HepG2 (cell line): ENCODE results near the gene DLX3. TPM values are rescaled to one million over a fixed set of nuclear protein-coding genes. Genes with fewer than 3 reads are reported as not detected.

Experiments used
- ATAC-seq: fragments of 200-7000 bp; cut with Tn5 transposase; 3 replicates; pipeline ENCODE4 v1.9.1; 2020; ENCODE audit warnings: mild to moderate bottlenecking, moderate library complexity
- BruUV-seq: library from RNA; stranded (reverse); fragments of 400-500 nt; replicated peaks from 2 replicates; lab custom pipeline; 2021; lab: Mats Ljungman, UMichigan
- CTCF ChIA-PET: fragments of 300-600 bp; formaldehyde crosslinking; extraction: SDS; loops from one replicate; lab custom pipeline; 2021; ENCODE audit warnings: low total read pairs, inconsistent platforms, low intra/inter-chr PET ratio; lab: Yijun Ruan, JAX
- POLR2A ChIA-PET: fragments of 350-600 bp; sonication (Branson Sonifier 250); formaldehyde crosslinking; loops from one replicate; lab custom pipeline; 2020; ENCODE audit warnings: antibody characterized with exemption, inconsistent platforms; lab: Yijun Ruan, JAX
- DNase-seq: peaks from one replicate; pipeline ENCODE4 v3.0.0-alpha.2; 2015; ENCODE audit warnings: low spot score
- FAIRE-seq: peaks from 3 replicates; lab custom pipeline; 2011; peaks lifted over from hg19 to GRCh38; lab: Jason Lieb, UNC
- H2AFZ ChIP-seq: one replicate; pipeline ENCODE4 v1.6.1; 2011; ENCODE audit warnings: low read length, inconsistent platforms
- H3K27ac ChIP-seq: fragments of 300-600 bp; 3 replicates; pipeline ENCODE4 v1.8.0; 2011; ENCODE audit warnings: mixed run types, mild to moderate bottlenecking, mixed read lengths, low read length, inconsistent platforms; ENCODE audit not compliant: insufficient read depth; ENCODE audit errors: extremely low read length
- H3K27me3 ChIP-seq, 2 experiments: fragments of 200-600 bp in 1 of 2; 2 replicates in 1 of 2; 3 replicates in 1 of 2; pipeline versions ENCODE4 v1.6.0 to v1.8.0; 2011; ENCODE audit warnings: low read length in 2 of 2, mild to moderate bottlenecking in 2 of 2, moderate library complexity in 2 of 2, inconsistent platforms in 1 of 2; ENCODE audit not compliant: insufficient read depth in 2 of 2, control insufficient read depth in 1 of 2
- H3K36me3 ChIP-seq, 2 experiments: fragments of 200-600 bp in 1 of 2; replicated peaks in 1 of 2; 2 replicates in 1 of 2; 3 replicates in 1 of 2; pipeline versions ENCODE4 v1.5.1 to v1.8.0; 2011; ENCODE audit warnings: low read length in 2 of 2, inconsistent platforms in 1 of 2; ENCODE audit not compliant: insufficient read depth in 2 of 2, control insufficient read depth in 1 of 2
- H3K4me1 ChIP-seq: 2 replicates; pipeline ENCODE4 v1.5.1; 2012; ENCODE audit warnings: low read length, inconsistent platforms; ENCODE audit not compliant: insufficient read depth
- H3K4me2 ChIP-seq: 2 replicates; pipeline ENCODE4 v1.6.0; 2011; ENCODE audit warnings: low read depth, low read length, inconsistent platforms
- H3K4me3 ChIP-seq, 3 experiments: fragments of 200-600 bp in 1 of 3; sonication (generic), shearing (Covaris generic) in 1 of 3; replicated peaks in 1 of 3; 2 replicates each; pipeline ENCODE4 v1.5.1; 2011 to 2016; ENCODE audit warnings: low read length in 3 of 3, inconsistent platforms in 2 of 3, low read depth in 2 of 3, mild to moderate bottlenecking in 2 of 3, control low read depth in 1 of 3, mixed read lengths in 1 of 3; ENCODE audit not compliant: insufficient read depth in 1 of 3
- H3K79me2 ChIP-seq: one replicate; pipeline ENCODE4 v1.6.1; 2011; ENCODE audit warnings: low read length, inconsistent platforms; ENCODE audit not compliant: insufficient read depth
- H3K9ac ChIP-seq: 2 replicates; pipeline ENCODE4 v1.6.0; 2011; ENCODE audit warnings: mild to moderate bottlenecking, low read depth, low read length, inconsistent platforms; ENCODE audit not compliant: insufficient read depth
- H3K9me3 ChIP-seq: 2 replicates; pipeline ENCODE4 v1.5.1; 2012; ENCODE audit warnings: mild to moderate bottlenecking, low read length
- H4K20me1 ChIP-seq: 2 replicates; pipeline ENCODE4 v1.6.0; 2011; ENCODE audit warnings: inconsistent platforms, mild to moderate bottlenecking, low read length, moderate library complexity; ENCODE audit not compliant: insufficient read depth
- MNT ChIP-seq: fragments of 450-650 bp; IDR thresholded peaks from 2 replicates; pipeline ENCODE4 v1.6.1; 2016
- TARDBP ChIP-seq: sonication (generic); formaldehyde crosslinking; IDR thresholded peaks from 2 replicates; pipeline ENCODE4 v1.8.0; 2022; ENCODE audit warnings: mild to moderate bottlenecking, missing genetic modification reagents
- ZNF44 ChIP-seq: sonication (generic); formaldehyde crosslinking; IDR thresholded peaks from 2 replicates; pipeline ENCODE4 v1.5.1; 2020; ENCODE audit warnings: mild to moderate bottlenecking, missing genetic modification reagents
- ZNF709 ChIP-seq: sonication (generic); formaldehyde crosslinking; IDR thresholded peaks from 2 replicates; pipeline ENCODE4 v1.5.0; 2020; ENCODE audit warnings: mild to moderate bottlenecking, missing genetic modification reagents
- ZNF747 ChIP-seq: sonication (generic); formaldehyde crosslinking; IDR thresholded peaks from 2 replicates; pipeline ENCODE4 v1.8.1; 2023; ENCODE audit warnings: missing genetic modification reagents, mild to moderate bottlenecking, borderline replicate concordance
- WGBS: methylation state at CpG from one replicate; pipeline ENCODE4 v1.1.6; 2017; ENCODE audit warnings: low lambda C conversion rate; 5-methylcytosine and 5-hydroxymethylcytosine counted together
- in situ Hi-C: cut with HindIII; loops from 2 replicates; pipeline ENCODE4 v1.10.0; 2017; ENCODE audit warnings: low pct_unique_long_range_greater_than_20kb; ENCODE audit not compliant: extremely low pct_ligation_motif_present
- intact Hi-C: fragments of 100-400 bp; cut with micrococcal nuclease; formaldehyde crosslinking; loops from one replicate; pipeline ENCODE4 v1.10.0; 2022; ENCODE audit not compliant: unreplicated experiment
- polyA plus RNA-seq, 8 experiments: library from polyadenylated mRNA; depleted of rRNA in 3 of 8; stranded (reverse) in 7 of 8; unstranded in 1 of 8; fragments of >200 nt; fragmentation: Illumina TruSeq in 4 of 8; extraction: Trizol in 4 of 8; gene quantifications; 2 replicates each; pipeline versions ENCODE4 v1.2.1 to v1.2.3, GENCODE V29; 2011 to 2016; ENCODE audit warnings: low read depth in 4 of 8, missing spikeins in 1 of 8, mixed read lengths in 1 of 8; ENCODE audit not compliant: insufficient read depth in 1 of 8
- total RNA-seq, 5 experiments: library from RNA; depleted of rRNA; stranded (reverse); fragments of >200 nt; fragmentation: Illumina TruSeq; extraction: Trizol; gene quantifications; 2 replicates each; pipeline ENCODE4 v1.2.3, GENCODE V29; 2016; ENCODE audit warnings: low read depth in 1 of 5
- TF ChIP-seq, protein P1 (sequence below): sonication (generic); formaldehyde crosslinking; IDR thresholded peaks from 2 replicates; pipeline ENCODE4 v1.4.0; 2020; ENCODE audit warnings: mild to moderate bottlenecking, missing genetic modification reagents

DLX3 gene
- total and polyA plus RNA-seq, 2 of the 13 experiments (the other 11 are each of a cell fraction or from before 2014, with no cell fraction given) = 0.03 TPM; not detected in 1

DNA sequence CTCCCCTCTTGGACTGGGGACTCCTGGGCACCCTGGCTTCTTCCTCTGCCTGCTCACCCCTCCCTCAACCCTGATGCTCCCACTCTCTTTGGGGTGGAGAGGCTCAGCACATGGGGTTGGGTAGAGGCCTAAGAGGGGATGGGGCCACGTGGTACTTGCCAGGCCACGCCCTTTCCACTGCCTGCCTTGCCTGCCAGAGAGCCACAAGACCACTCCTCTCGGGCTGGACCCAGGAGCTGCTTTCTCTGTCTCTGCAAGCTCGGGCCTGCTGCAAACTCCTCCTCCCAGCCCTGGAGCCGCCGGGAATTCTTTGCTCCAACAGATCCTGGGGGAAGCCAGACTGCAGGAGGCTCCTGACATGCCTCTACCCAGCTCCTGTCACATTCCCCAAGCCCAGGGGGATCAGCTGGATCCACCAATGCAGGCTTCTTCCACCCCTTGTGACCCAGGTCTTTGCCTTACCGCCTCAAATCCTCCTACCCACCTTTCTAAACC, 14.3 kb downstream of the DLX3 start:
- no peak overlapping the region for H3K27ac ChIP-seq
- DNase-seq (no peak), ATAC-seq (no peak), FAIRE-seq (no peak)
- H3K27me3 ChIP-seq = peaks cover 15 to 60% of the 10 kb centered on the region in 2 experiments
- in situ Hi-C loops (no loop called here), intact Hi-C loops (no loop called here)
- 4% methylated on average over 4 of the region's 7 CpGs for WGBS
- H3K4me1 ChIP-seq = no peaks in the 10 kb centered on the region
- no TSS peak for BruUV-seq
- no peak overlapping the region for H3K9ac ChIP-seq
- no peak overlapping the region for H2AFZ ChIP-seq
- POLR2A ChIA-PET = no interaction called here
- H4K20me1 ChIP-seq = no peaks in the 10 kb centered on the region
- TF ChIP-seq MNT = peak; percentile 60
- no peak for TF ChIP-seq ZNF709 (CRISPR knock-in tag)
- CTCF ChIA-PET = no interaction called here
- no peak overlapping the region for H3K4me3 ChIP-seq
- no peaks in the 10 kb centered on the region for H3K9me3 ChIP-seq
- no peaks in the 10 kb centered on the region for H3K36me3 ChIP-seq
- no peaks in the 10 kb centered on the region for H3K79me2 ChIP-seq
- no peak overlapping the region for H3K4me2 ChIP-seq

DNA sequence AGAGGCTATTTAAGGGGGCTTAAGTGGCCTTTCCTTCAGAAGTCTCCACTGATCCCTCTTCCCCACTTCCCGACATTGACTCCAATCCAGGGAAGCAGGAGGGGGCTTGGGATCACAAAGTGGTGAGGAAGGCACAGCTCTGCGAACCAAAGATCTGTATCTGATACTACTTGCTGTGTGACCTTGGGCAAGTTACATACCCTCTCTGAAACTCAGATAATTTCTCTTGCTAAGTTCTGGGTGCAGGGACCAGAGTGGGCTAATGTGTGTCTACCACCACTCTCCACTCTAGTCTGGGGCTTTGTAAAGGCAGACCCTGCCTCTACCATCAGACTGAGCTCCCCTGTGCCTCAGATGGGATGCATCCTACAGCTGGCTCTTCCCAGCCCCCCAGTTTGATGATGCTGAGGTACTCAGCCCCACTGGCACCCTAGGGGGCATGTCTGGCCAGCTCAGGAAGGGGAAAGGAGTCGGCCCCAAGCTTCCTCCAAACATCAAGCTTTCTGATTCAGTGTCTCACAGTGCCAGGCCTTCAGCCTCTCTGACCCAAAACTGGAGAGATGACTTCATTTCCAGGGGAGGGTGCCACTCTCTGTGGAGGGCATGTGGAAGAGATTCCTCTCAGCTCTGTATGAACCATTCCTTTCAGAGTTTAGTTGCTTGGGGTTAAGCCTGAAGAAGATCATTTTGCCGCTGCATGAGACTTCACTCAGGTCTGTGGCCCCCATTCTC, 15.1 kb downstream of the DLX3 start:
- Histone ChIP-seq H3K79me2 (no peaks in the 10 kb centered on the region), H3K4me3 (no peak overlapping the region), H2AFZ (no peak overlapping the region), H4K20me1 (no peaks in the 10 kb centered on the region), H3K4me2 (no peak overlapping the region), H3K9me3 (no peaks in the 10 kb centered on the region), H3K27ac (no peak overlapping the region), H3K36me3 (no peaks in the 10 kb centered on the region), H3K9ac (no peak overlapping the region), H3K4me1 (no peaks in the 10 kb centered on the region), H3K27me3 (peaks cover 18 to 68% of the 10 kb centered on the region in 2 experiments)
- BruUV-seq = no TSS peak
- ATAC-seq (no peak), DNase-seq (no peak), FAIRE-seq (no peak)
- ChIA-PET POLR2A (no interaction called here), CTCF (no interaction called here)
- intact Hi-C loops = no loop called here
- in situ Hi-C loops = no loop called here
- WGBS = 11% methylated on average over 4 of the region's 4 CpGs
- no peak for TF ChIP-seq ZNF747 (CRISPR knock-in tag)
- no peak for TF ChIP-seq ZNF44
- TF ChIP-seq, protein P1, sequence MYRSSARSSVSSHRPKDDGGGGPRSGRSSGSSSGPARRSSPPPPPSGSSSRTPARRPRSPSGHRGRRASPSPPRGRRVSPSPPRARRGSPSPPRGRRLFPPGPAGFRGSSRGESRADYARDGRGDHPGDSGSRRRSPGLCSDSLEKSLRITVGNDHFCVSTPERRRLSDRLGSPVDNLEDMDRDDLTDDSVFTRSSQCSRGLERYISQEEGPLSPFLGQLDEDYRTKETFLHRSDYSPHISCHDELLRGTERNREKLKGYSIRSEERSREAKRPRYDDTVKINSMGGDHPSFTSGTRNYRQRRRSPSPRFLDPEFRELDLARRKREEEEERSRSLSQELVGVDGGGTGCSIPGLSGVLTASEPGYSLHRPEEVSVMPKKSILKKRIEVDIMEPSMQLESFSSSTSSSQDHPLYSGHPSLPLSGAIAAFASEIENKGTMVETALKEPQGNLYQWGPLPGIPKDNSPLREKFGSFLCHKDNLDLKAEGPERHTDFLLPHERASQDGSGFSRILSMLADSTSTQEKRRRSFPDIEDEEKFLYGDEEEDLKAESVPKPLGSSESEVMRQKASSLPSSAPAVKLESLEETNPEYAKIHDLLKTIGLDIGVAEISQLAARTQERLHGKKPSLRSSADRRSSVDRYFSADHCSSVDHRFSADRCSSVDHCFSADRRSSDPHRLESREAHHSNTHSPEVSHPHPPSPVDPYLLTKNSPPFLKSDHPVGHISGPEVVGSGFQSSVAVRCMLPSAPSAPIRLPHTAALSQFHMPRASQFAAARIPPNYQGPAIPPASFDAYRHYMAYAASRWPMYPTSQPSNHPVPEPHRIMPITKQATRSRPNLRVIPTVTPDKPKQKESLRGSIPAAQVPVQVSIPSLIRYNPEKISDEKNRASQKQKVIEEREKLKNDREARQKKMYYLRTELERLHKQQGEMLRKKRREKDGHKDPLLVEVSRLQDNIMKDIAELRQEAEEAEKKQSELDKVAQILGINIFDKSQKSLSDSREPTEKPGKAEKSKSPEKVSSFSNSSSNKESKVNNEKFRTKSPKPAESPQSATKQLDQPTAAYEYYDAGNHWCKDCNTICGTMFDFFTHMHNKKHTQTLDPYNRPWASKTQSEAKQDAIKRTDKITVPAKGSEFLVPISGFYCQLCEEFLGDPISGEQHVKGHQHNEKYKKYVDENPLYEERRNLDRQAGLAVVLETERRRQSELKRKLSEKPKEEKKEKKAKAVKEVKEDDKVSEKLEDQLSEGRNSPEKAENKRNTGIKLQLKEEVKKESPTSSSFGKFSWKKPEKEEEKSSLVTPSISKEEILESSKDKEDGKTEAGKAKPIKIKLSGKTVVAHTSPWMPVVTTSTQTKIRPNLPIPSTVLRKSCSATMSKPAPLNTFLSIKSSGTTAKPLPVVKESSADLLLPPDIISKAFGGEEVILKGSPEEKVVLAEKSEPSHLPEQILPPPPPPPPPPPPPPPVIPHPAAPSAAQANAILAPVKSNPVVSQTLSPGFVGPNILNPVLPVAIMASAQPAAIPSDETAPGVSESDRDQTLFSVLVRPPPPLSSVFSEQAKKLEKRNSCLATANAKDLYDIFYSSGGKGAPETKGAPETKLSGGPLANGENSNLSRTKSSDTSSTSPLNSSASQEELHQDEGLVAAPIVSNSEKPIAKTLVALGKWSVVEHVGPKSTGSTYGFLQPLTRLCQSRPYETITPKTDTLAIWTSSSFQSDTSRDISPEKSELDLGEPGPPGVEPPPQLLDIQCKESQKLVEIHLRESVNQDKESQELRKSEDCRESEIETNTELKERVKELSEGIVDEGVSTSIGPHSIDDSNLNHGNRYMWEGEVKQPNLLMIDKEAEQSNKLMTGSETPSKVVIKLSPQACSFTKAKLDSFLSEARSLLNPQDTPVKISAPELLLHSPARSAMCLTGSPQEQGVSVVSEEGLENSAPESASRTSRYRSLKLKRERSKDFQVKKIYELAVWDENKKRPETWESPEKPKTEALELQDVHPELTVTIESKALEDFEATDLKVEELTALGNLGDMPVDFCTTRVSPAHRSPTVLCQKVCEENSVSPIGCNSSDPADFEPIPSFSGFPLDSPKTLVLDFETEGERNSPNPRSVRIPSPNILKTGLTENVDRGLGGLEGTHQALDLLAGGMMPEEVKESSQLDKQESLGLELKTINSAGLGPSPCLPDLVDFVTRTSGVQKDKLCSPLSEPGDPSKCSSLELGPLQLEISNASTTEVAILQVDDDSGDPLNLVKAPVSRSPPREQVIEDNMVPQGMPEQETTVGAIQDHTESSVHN (CRISPR knock-in tag) = no peak
- TF ChIP-seq TARDBP (CRISPR knock-in tag) = no peak
